Right hindlimb (tissue), 1 donor: ENCODE measurements around the gene ZDHHC6.
"Not testable (repeated sequence)": the region's sequence is repeated elsewhere in the genome, so short reads cannot be mapped to it uniquely, and the experiment has no call there.

Experiments used
- DNase-seq: peaks from one replicate; pipeline ENCODE4 v3.0.0-alpha.2; 2018

The ZDHHC6 gene

GRCh38 chr10:112442063-112442462 is 4.7 kb downstream of the ZDHHC6 start:
- no peak for DNase-seq

GRCh38 chr10:112441520-112441919 is 5.2 kb downstream of the ZDHHC6 start:
- DNase-seq: no peak

GRCh38 chr10:112438356-112438755 is 8.4 kb downstream of the ZDHHC6 start:
- no peak for DNase-seq

GRCh38 chr10:112434988-112435619 is 11.6 kb downstream of the ZDHHC6 start:
- no peak for DNase-seq

- DNase-seq: no peak
Measured at GRCh38 chr10:112433136-112433535, 13.6 kb downstream of the ZDHHC6 start.

GRCh38 chr10:112429654-112430230 is 17.0 kb downstream of the ZDHHC6 start:
- DNase-seq: no peak

GRCh38 chr10:112429147-112429546 is 17.6 kb downstream of the ZDHHC6 start:
- DNase-seq: no peak

DNA sequence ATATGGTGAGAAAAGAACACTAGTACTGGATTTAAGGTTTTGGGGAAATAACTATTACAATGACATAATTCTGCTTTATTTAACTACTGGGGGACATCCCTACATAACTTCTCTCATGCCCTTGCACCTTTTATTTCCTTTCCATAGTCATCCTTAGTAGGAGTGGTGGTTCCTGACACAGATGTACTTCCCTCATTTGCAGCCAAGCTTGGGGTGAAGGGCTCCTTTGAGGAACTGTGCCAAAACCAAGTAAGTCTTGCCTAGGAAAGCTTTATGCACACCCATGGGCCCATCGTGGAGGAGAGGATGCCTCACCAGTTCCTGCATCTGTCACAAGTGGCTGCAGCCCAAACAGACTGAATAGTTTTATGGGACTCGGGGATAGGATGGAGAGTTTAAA is 20.6 kb downstream of the ZDHHC6 start:
- no peak for DNase-seq

DNA sequence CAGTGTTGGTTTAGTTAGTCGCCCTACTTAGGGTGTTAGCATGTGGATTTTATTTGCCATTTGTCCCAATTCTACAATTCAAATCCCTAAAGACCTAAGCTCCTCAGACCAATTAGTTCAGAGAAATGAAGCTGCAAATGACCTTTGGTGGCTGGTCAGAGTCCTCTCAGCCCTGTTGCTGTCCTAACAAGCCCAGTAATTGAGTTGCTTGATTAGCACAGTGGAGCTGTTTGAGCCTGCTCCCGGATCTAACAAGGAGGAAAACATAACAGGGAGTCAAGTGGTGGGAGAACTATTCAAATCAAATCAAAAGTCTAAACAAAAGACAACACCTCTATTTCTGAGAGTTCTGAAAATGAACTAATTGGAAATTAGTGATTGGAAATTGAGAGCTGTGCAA is 22.1 kb downstream of the ZDHHC6 start:
- no peak for DNase-seq

DNA sequence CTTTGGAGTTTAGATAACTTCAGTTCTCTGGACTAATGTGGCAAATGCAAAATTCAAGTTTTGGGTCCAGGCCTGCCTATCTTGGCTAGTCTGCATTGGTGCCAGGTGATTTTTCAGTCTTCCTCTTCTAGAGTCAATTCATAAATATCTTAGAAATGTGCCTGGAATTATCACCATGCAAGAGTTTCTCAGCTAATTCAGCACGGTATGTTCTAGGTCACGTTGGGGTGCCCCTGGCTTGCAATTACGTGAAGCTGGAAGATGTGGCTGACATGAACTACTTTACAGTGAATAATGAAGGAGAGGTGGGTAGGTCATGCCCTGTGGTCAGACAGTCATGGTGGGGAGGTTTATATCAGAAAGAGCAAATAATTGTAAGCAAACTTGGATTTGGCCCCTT is 25.0 kb downstream of the ZDHHC6 start:
- no peak for DNase-seq

DNA sequence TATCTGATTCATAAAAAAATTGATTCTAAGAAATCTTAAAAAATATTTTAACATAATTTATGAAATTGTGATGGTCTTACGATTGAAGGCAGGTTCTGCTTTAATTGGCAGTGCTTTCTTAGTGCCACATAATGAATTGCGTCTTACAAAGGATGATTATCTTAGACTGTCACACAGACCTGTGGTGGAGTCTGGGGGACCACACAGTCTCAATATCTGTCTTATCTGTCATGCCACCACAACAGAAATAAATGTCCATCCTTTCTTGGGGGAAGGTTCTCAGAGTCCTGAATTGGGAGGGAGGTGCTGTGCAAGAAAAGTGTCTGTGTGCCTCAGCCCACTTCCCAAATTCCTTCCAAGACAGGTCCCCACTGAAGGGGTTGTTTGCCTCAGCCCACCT is 34.0 kb downstream of the ZDHHC6 start:
- DNase-seq: no peak

- DNase-seq: no peak
Measured at GRCh38 chr10:112409755-112410154, 37.0 kb downstream of the ZDHHC6 start.

DNA sequence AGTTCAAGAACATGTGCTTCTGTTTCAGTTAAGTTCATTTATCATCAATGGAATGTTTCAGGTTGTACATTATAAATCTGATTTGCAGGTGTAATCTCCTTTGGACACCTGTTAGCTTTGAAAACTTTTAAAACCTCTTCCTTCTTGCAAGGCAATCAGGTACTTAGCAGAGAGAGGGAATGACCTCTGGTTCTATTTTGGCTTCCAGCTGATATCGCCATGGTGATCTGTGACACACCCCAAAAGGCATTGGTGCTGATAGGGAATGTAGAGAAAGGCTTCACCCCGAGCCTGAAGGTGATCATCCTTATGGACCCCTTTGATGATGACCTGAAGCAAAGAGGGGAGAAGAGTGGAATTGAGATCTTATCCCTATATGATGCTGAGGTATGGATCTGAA is 37.4 kb downstream of the ZDHHC6 start:
- DNase-seq: no peak

DNA sequence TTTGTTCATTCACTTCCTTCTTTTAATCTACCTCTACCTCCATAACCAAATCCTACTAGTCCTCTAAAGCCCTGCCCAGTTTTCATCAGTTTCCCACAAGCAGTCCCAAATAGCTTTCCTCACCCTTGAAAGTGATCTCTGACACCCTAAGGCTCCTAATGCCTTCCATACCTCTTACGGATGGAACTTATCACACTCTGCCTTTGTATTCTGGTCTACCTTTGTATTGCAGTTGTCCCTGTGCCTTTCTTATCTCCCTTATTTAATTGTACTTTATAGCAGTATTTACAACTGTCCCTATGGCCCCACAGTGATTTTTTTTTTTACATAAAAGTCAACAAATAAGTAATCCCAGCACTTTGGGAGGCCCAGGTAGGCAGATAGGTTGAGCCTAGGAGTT is 39.0 kb downstream of the ZDHHC6 start:
- no peak for DNase-seq

GRCh38 chr10:112406806-112407205 is 39.9 kb downstream of the ZDHHC6 start:
- not testable (repeated sequence) for DNase-seq

- no peak for DNase-seq
Measured at GRCh38 chr10:112404617-112405016, 42.1 kb downstream of the ZDHHC6 start.

- no peak for DNase-seq
Measured at GRCh38 chr10:112402917-112403316, 43.8 kb downstream of the ZDHHC6 start.

DNA sequence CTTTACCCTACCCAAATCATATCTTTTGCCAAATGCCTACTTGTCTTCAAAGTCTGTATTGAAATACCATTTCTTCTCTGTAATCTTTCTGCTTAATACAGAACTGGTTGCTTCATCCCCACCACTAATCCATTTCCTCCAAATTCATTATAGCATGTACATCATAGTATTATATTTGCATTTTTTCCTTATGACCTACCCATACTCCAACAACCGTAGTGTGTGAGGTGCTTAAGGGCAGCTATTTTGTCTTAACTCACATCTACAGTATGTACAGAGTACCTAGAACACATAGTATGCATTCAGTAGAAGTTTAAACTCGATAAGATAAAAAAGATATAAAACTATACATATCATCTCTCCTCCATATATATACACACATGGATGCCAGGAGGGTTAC is 49.1 kb downstream of the ZDHHC6 start:
- DNase-seq: no peak

- DNase-seq: no peak
Measured at GRCh38 chr10:112395809-112396530, 50.7 kb downstream of the ZDHHC6 start.

DNA sequence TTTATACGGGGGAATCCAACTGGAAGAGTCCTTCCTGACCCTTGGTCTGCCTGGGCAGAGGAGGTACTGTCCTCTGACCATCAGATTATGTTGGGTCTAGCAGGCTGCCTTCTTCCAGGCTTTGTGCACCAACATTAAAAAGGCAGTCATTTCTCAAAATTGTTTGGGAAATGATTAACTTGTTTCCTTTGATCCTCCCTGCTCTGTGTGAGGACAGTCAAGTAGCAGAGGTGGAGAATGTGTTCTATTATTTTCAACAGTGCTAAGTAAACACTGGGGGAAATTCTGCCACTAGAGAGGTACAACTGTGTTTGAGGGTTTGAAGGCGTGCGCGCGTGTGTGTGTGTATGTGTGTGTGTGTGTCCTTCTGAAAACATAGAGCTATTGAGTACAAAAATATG is 52.2 kb downstream of the ZDHHC6 start:
- no peak for DNase-seq

- no peak for DNase-seq
Measured at GRCh38 chr10:112393827-112394226, 52.9 kb downstream of the ZDHHC6 start.

GRCh38 chr10:112393341-112393740 is 53.4 kb downstream of the ZDHHC6 start:
- no peak for DNase-seq

- no peak for DNase-seq
Measured at GRCh38 chr10:112390125-112390703, 56.5 kb downstream of the ZDHHC6 start.

DNA sequence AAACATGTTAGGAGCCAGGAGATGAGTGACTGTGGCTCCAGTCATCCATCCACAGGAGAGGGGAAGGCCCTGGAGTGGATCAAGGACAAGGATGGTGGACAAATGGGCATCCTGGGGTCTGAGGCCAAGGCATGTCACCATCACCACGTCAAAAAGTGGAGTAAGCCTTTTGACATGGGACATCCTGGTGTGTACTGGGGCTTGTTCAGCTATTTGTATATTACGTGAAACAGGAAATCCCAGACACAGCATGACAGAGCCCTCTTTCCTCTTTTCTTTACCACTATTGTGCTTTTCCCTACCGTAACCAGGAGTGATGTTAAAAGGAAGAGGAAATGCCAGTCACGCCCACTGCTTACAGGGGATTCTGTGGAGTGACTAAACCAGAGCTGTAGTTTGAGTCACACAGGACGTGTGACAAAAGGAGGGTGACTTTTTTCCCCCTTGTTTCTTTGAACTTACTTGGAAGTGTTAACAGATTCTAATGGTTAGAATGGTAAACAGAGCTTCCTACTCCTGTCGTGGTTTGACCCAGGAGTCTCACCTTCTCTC is 57.4 kb downstream of the ZDHHC6 start:
- DNase-seq: no peak
